Adipocyte (in vitro differentiated cells): ENCODE results near the gene PSMB11.

Experiments used
- DNase-seq: peaks from one replicate; pipeline ENCODE4 v3.0.0-alpha.2; 2015; ENCODE audit warnings: low read depth
- H3K27me3 ChIP-seq: replicated peaks from 2 replicates; pipeline ENCODE4 v1.7.0; 2013; ENCODE audit warnings: mild to moderate bottlenecking, low read length, moderate library complexity; ENCODE audit not compliant: control insufficient read depth, insufficient read depth
- H3K36me3 ChIP-seq: 2 replicates; pipeline ENCODE4 v1.7.0; 2013; ENCODE audit warnings: low read length, mild to moderate bottlenecking, moderate library complexity; ENCODE audit not compliant: control insufficient read depth, insufficient read depth, severe bottlenecking
- H3K4me1 ChIP-seq: 2 replicates; pipeline ENCODE4 v1.7.0; 2013; ENCODE audit warnings: mild to moderate bottlenecking, low read length, moderate library complexity; ENCODE audit not compliant: control insufficient read depth, insufficient read depth
- H3K4me3 ChIP-seq: 2 replicates; pipeline ENCODE4 v1.7.0; 2013; ENCODE audit warnings: mild to moderate bottlenecking, low read length, moderate library complexity
- H3K9ac ChIP-seq: 2 replicates; pipeline ENCODE4 v1.7.0; 2013; ENCODE audit warnings: mild to moderate bottlenecking, low read length, moderate library complexity
- H3K9me3 ChIP-seq: 2 replicates; pipeline ENCODE4 v1.7.0; 2013; ENCODE audit warnings: mild to moderate bottlenecking, low read length, moderate library complexity; ENCODE audit not compliant: control insufficient read depth

Gene PSMB11

DNA sequence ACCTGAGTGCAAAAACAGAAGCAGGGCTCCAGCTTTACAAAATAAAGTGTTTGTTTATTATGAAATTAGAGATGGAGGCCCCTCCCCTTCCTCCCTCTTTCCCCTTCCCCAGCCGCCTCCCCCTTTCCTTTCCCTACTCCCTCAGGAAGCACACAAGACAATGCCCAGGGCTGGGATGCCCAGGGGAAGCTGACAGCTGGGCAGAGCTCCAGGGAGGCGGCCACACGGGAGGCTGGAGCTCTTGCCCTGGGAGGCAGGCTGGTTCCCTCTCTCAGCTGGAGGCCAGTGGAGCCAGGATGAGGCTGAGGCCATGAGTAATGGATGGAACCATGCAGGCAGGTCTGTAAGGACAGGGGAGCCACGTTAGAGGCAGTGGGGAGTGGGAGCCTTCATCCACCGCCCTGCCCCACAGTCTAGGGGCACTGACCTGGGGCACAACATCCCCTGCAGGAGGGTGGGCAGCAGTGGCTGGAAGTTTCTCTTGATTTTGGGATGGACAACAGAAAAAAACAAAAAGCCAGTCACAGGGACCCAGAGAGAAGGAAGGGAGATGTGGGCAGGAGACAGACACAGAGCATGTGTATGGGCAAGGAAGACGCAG lies 5.1 kb downstream of the PSMB11 start:
- H3K9me3 ChIP-seq: no peaks in the 10 kb centered on the region
- no peak overlapping the region for H3K9ac ChIP-seq
- H3K36me3 ChIP-seq: no peaks in the 10 kb centered on the region

DNA sequence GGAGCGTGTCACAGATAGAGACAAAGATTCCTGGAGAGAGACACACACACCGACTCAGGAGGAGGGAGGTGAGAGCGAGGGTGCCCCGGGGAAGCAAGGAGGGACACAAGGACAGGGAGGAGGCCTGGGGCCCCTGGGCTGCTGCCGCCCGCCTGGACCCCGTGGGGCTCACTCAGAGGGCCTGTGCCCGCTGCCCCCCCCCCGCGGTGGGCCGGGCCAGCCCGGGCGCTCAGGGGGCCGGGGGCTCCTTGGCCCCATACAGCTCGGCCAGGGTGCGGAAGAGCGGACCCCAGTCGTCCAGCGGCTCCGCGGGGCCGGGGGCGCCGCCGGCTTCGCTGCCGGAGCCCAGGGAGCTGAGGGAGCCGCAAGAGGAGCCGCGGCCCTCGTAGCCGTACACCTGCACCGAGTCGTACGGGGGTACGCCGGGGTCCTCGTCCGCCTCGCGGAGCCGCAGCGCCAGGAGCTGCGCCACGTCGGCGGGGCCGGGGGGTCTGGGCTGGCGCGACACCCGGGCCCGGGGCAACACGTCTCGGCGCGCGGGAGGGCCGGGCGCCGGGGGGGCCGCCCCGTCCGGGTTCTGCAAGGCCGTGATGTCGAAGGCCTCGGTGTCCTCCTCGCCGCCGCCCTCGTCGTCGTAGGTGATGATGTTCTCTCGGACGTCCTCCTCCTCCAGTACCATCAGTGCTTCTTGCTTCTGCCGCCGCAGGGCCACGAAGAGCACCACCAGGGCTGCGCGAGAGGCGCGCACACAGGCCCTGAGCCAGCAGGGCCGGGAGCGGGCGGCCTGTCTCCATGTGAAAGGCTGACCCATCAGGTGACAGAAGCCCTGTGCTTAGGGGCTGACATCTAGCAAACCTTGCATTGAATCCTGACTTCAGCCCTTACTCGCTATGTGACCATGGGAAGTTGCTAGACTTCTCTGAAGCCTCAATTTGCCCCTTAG lies 6.0 kb downstream of the PSMB11 start:
- Histone ChIP-seq H3K9me3 (no peaks in the 10 kb centered on the region), H3K9ac (no peak overlapping the region), H3K4me3 (no peak overlapping the region), H3K27me3 (peaks cover 3% of the 10 kb centered on the region), H3K36me3 (no peaks in the 10 kb centered on the region), H3K4me1 (no peaks in the 10 kb centered on the region)
- DNase-seq: no peak

More for the DNA sequence above, 5.1 kb downstream of the PSMB11 start:
- Histone ChIP-seq H3K4me1 (no peaks in the 10 kb centered on the region), H3K27me3 (peaks cover 3% of the 10 kb centered on the region), H3K4me3 (no peak overlapping the region)
- DNase-seq: no peak

DNA sequence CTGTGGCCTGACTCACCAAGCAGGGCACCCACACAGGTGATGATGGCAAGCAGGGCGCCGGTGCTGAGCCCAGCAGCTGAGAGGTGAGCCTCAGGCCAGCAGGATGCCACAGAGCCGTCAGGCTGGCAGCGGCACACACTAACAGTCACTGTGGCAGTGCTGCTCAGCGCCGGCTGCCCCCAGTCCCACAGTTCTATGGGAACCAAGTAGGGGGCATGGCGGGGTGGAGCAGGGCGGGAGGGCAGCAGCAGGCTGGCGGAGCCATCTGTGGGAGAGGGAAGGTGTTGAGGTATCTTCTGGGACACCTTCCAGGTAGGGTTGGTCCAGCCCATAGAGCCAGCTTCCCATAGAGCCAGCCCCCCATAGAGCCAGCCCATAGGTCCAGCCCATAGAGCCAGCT lies 7.0 kb downstream of the PSMB11 start:
- DNase-seq: no peak
- Histone ChIP-seq H3K4me3 (no peak overlapping the region), H3K36me3 (no peaks in the 10 kb centered on the region)

DNA sequence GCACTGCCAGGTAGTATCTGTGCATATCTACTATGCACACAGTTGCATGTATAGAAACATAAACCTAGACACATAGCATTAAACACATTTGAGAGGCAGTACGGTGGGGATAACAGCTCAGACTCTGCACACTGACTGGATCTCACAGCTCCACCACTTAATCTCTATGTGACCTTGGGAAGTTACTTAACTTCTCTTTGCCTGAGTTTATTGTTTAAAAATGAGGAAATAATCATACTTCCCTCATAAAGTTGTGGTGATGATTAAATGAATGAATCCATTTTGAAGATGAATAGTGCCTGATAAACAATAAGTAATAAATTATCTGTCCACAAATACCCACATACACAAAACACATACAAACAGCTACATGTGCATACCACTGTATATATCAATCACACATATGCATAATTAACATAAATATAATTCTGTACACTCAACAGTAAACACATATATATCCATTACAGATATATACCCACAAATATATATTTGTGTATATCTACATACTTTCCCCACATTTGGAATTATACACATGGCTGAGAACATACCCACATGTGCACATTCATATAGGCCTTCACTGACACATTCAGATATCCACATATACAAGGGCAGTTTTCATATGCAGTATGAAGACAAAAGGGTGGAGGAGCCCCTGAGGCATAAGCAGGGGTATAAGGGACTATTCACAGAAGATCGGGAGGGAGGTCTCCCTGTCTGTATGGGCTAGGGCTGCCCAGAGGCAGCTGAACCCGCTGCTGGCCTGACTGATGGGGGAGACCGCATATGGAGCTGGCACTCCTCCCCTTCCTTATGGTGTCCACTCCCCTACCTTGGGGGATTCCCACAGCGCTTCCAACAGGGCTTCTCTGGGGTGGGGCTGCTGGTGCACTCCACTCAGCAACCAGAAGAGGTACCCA lies 9.4 kb downstream of the PSMB11 start:
- no peak overlapping the region for H3K9ac ChIP-seq
- peaks cover 2% of the 10 kb centered on the region for H3K4me1 ChIP-seq
- no peaks in the 10 kb centered on the region for H3K36me3 ChIP-seq
- no peaks in the 10 kb centered on the region for H3K9me3 ChIP-seq
- DNase-seq: no peak
- no peaks in the 10 kb centered on the region for H3K27me3 ChIP-seq
- no peak overlapping the region for H3K4me3 ChIP-seq

More for the DNA sequence above, 7.0 kb downstream of the PSMB11 start:
- no peaks in the 10 kb centered on the region for H3K27me3 ChIP-seq
- H3K9ac ChIP-seq: no peak overlapping the region
- H3K4me1 ChIP-seq: no peaks in the 10 kb centered on the region
- no peaks in the 10 kb centered on the region for H3K9me3 ChIP-seq

DNA sequence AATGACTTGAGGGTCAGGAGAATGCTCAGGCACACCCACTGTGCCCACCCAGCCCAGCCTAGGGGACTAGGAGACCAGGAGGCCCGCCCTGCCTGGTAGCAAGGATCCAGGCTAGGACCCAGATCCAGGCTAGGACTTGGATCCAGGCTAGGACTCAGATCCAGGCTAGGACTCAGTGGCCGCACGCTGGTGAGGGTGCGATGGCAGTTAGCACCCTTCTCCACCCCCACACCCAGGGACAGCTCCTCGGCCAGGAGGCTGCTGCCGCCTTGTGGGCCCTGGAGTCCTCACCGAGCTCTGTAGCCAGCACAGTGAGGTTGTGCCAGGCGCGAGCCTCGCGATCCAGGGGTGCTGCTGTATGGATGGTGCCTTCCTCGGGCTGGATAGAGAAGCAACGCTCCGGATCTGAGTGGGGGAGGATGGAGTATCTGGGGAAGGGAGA lies 10.2 kb downstream of the PSMB11 start:
- H3K9ac ChIP-seq: no peak overlapping the region
- peaks cover 8% of the 10 kb centered on the region for H3K4me1 ChIP-seq
- H3K36me3 ChIP-seq: no peaks in the 10 kb centered on the region
- DNase-seq: no peak
- no peak overlapping the region for H3K4me3 ChIP-seq
- H3K9me3 ChIP-seq: no peaks in the 10 kb centered on the region
- H3K27me3 ChIP-seq: no peaks in the 10 kb centered on the region

DNA sequence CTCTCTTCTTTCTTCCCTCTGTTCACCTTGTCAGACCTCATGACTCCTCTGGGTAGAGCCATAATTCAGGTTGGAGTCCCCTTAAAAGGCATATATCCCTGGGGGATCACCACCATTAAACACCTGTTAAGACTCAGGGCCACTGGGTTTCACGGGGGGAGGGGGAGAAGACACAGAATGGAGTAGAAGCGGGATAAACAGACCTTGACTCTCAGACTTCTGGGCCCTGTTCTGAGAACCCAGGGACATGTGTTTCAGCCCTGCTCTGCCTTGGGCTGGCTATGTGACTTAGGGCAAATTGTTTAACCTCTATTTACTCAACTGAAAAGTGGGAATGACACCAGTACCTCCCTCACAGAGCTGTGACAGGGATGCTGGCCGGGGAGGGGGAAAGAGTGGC lies 10.7 kb downstream of the PSMB11 start:
- Histone ChIP-seq H3K36me3 (no peaks in the 10 kb centered on the region), H3K4me1 (peaks cover 8% of the 10 kb centered on the region), H3K9ac (no peak overlapping the region), H3K9me3 (no peaks in the 10 kb centered on the region), H3K27me3 (no peaks in the 10 kb centered on the region), H3K4me3 (no peak overlapping the region)
- no peak for DNase-seq

DNA sequence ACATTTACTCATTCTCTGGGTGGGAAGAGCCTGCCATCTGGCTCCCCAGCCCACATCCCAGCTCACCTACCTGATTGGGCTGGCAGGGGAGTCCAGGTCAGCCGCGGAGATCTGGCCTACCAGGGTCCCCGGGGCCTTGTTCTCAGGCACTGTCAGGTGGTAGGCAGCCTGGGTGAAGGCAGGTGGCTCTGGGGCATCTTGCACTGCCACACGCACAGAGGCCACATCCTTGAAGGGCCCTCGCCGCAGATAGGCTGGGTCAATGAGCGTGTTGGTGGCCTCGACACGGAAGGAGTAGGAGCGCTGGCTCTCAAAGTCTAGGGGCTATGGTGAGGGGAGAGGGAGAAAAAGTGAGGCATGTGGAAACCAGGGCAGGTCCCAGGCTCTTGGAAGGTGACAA lies 11.4 kb downstream of the PSMB11 start:
- no peaks in the 10 kb centered on the region for H3K9me3 ChIP-seq

DNA sequence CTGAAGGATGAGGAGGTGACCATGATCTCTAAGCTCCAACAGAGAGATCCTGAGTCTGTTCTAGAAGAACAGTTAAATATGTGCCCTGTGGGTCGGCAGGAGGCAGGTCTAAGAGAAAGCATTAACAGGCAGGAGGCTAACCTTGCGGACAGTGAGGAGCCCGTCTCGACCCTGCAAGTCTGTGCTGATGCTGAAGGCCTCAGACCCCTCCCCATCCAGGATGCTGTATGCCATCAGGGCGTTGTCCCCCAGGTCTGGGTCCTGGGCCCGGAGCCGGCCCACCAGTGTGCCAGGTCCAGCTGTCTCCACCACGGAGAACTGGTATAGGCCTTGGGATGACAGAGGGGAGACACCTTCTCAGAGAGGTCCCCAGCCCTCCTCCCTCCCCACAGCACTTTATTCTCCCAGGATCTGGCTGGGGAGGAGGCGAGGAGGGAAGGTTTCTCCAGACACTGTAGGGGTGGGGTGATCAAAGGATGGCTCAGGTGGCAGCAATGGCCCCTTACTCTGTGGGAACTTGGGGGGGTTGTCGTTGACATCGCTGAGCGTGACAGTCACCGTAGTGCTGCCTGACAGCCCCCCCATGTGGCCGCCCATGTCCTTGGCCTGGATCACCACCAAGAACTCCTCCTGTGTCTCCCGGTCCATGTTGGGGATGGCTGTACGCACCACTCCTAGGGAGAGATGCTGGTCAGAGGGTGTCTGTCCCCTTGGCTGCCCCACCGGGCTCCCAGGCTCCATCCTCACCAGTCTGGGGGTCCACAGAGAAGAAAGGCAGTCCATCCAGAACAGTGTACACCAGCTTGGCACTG lies 12.2 kb downstream of the PSMB11 start:
- Histone ChIP-seq H3K4me3 (no peak overlapping the region), H3K9ac (no peak overlapping the region), H3K27me3 (no peaks in the 10 kb centered on the region), H3K9me3 (no peaks in the 10 kb centered on the region), H3K4me1 (peaks cover 8% of the 10 kb centered on the region), H3K36me3 (peaks cover 12% of the 10 kb centered on the region)
- no peak for DNase-seq

More for the DNA sequence above, 11.4 kb downstream of the PSMB11 start:
- Histone ChIP-seq H3K4me3 (no peak overlapping the region), H3K9ac (no peak overlapping the region), H3K27me3 (no peaks in the 10 kb centered on the region), H3K4me1 (peaks cover 8% of the 10 kb centered on the region), H3K36me3 (peaks cover 4% of the 10 kb centered on the region)
- no peak for DNase-seq

DNA sequence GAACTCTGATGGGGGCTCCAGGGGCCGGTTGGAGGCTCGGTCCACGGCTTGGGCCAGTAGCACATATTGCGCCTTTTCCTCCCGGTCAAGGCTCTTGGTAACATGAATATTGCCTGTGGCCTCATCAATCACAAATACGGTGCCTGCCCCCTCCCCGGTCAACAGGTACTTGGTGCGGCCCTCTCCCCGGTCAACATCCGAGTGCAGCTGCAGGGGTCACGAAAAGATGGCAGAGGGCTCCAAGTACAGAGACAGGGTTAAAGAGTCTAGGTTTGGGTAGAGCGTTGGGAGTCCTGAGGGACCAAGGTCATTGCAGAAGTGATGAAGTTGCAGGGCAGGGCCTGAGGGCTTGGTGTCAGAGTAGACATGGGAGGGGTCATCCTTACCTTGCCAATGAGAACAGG lies 13.1 kb downstream of the PSMB11 start:
- DNase-seq: no peak
- peaks cover 8% of the 10 kb centered on the region for H3K4me1 ChIP-seq
- no peak overlapping the region for H3K9ac ChIP-seq
- no peaks in the 10 kb centered on the region for H3K27me3 ChIP-seq
- no peak overlapping the region for H3K4me3 ChIP-seq
- peaks cover 20% of the 10 kb centered on the region for H3K36me3 ChIP-seq
- no peaks in the 10 kb centered on the region for H3K9me3 ChIP-seq

DNA sequence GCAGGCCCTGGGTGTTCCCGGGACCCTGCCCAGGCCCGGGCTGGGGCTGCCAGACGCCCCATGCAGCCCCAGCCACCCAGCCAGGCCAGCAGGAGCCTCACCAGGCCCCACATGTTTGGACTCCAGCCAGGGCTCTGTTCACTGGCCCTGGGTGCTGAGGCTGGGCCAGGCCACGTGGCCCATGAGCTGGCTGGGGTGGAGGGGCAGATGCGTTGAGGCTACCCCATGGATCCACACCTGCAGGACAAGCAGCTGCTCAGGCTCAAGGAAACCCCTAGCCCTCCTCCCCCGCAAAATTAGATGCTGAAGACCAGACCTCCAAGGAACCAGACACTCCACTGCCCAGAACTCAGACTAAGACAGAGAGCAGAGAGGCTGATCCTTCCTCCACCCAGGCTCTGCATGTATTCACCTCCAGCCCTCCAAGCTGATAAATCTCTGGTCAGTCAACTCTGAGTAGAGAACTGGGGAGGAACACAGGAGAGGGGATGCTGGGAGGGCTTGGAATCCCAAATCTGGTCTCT lies 13.7 kb downstream of the PSMB11 start:
- H3K4me1 ChIP-seq: peaks cover 8% of the 10 kb centered on the region
- H3K27me3 ChIP-seq: no peaks in the 10 kb centered on the region
- DNase-seq: no peak
- H3K4me3 ChIP-seq: no peak overlapping the region
- peaks cover 25% of the 10 kb centered on the region for H3K36me3 ChIP-seq
- no peaks in the 10 kb centered on the region for H3K9me3 ChIP-seq
- H3K9ac ChIP-seq: no peak overlapping the region
